Esophagus squamous epithelium (tissue), 4 donors: ENCODE data around the gene MYBPC3.

ENCODE experiments used
- POLR2A ChIP-seq, 4 donors: fragments of 450-650 bp; IDR thresholded peaks; one replicate each; pipeline ENCODE4 v1.6.1; 2017; ENCODE audit warnings: antibody characterized with exemption in 4 of 4, mild to moderate bottlenecking in 4 of 4, moderate library complexity in 3 of 4
- TF ChIP-seq, protein P1 (sequence below), 6 experiments: fragments of 450-650 bp in 4 of 6; fragments of 200-600 bp in 2 of 6; sonication (generic) in 2 of 6; IDR thresholded peaks; one replicate each; pipeline ENCODE4 v1.5.1; 2016 to 2019; ENCODE audit warnings: antibody characterized with exemption in 6 of 6, mild to moderate bottlenecking in 4 of 6, moderate library complexity in 4 of 6

DNA sequence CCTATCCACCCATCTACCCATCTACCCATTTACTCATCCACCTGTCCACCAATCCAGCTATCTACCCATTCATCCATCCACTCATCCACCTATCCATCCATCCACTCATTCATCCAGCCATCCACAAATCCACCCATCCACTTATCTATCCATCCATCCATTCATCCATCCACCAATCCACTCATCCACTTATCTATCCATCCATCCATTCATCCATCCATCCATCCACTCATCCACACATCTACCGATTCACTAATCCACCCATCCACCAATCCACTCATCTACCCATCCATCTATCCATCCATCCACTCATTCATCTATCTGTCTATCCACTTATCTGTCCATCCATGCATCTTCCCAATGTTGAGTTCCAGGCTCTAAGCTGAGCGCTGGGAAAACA is 27.6 kb upstream of the MYBPC3 start:
- TF ChIP-seq, protein P1, sequence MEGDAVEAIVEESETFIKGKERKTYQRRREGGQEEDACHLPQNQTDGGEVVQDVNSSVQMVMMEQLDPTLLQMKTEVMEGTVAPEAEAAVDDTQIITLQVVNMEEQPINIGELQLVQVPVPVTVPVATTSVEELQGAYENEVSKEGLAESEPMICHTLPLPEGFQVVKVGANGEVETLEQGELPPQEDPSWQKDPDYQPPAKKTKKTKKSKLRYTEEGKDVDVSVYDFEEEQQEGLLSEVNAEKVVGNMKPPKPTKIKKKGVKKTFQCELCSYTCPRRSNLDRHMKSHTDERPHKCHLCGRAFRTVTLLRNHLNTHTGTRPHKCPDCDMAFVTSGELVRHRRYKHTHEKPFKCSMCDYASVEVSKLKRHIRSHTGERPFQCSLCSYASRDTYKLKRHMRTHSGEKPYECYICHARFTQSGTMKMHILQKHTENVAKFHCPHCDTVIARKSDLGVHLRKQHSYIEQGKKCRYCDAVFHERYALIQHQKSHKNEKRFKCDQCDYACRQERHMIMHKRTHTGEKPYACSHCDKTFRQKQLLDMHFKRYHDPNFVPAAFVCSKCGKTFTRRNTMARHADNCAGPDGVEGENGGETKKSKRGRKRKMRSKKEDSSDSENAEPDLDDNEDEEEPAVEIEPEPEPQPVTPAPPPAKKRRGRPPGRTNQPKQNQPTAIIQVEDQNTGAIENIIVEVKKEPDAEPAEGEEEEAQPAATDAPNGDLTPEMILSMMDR (IDR thresholded peaks at IDR 0.05), result no peak
- no peak for TF ChIP-seq POLR2A (IDR thresholded peaks at IDR 0.05)
